Omental fat pad (tissue), 4 donors: Measurements from ENCODE around the gene TMEM119. TPM values are rescaled to one million over a fixed set of nuclear protein-coding genes. Genes with fewer than 3 reads are reported as not detected.
A peak's percentile ranks its signal among the peaks of the same experiment; 100 is the strongest.
"Not testable (repeated sequence)": the region's sequence is repeated elsewhere in the genome, so short reads cannot be mapped to it uniquely, and the experiment has no call there.

ENCODE experiments used
- ATAC-seq: fragments of 150-250 bp; one replicate; pipeline ENCODE4 v1.9.1; 2016; ENCODE audit warnings: mild to moderate bottlenecking, moderate library complexity; ENCODE audit not compliant: low FRiP score
- DNase-seq: peaks from one replicate; pipeline ENCODE4 v3.0.0-alpha.2; 2019; ENCODE audit warnings: low spot score
- CTCF ChIP-seq, 3 donors: fragments of 450-650 bp; IDR thresholded peaks; one replicate each; pipeline ENCODE4 v1.5.1; 2016 to 2017; ENCODE audit warnings: antibody characterized with exemption in 3 of 3, mild to moderate bottlenecking in 3 of 3, moderate library complexity in 2 of 3
- total RNA-seq, 4 donors: library from RNA; depleted of rRNA; stranded (reverse); fragments of >200 nt; gene quantifications; one replicate each; pipeline ENCODE4 v1.1.0, GENCODE V29; 2016

The TMEM119 gene
- total RNA-seq, 4 donors from 2014 or later, result 3.1 to 28.8 (median 8.8) TPM

- ATAC-seq, result no peak
- TF ChIP-seq CTCF (IDR thresholded peaks at IDR 0.05), result no peak
- DNase-seq, result no peak
Observed at GRCh38 chr12:108591267-108591980, 6.5 kb downstream of the TMEM119 start.

GRCh38 chr12:108590463-108590862, 7.4 kb downstream of the TMEM119 start:
- not testable (repeated sequence) for ATAC-seq, DNase-seq

- ATAC-seq (no peak), DNase-seq (no peak)
Observed at GRCh38 chr12:108589840-108590229, 8.0 kb downstream of the TMEM119 start.

GRCh38 chr12:108589028-108589839, 8.7 kb downstream of the TMEM119 start:
- DNase-seq, result no peak
- ATAC-seq, result peak; percentile 44
- TF ChIP-seq CTCF (IDR thresholded peaks at IDR 0.05), result no peak

More at GRCh38 chr12:108589840-108590229, 8.0 kb downstream of the TMEM119 start:
- no peak for TF ChIP-seq CTCF (IDR thresholded peaks at IDR 0.05)

- no peak for DNase-seq
- no peak for ATAC-seq
Observed at GRCh38 chr12:108587826-108588225, 10.1 kb downstream of the TMEM119 start.

GRCh38 chr12:108586306-108586705, 11.6 kb downstream of the TMEM119 start:
- no peak for TF ChIP-seq CTCF (IDR thresholded peaks at IDR 0.05)
- DNase-seq (no peak), ATAC-seq (no peak)

More at GRCh38 chr12:108587826-108588225, 10.1 kb downstream of the TMEM119 start:
- no peak for TF ChIP-seq CTCF (IDR thresholded peaks at IDR 0.05)

- TF ChIP-seq CTCF (IDR thresholded peaks at IDR 0.05), result no peak
- ATAC-seq (no peak), DNase-seq (no peak)
Observed at GRCh38 chr12:108585864-108586263, 12.0 kb downstream of the TMEM119 start.
